GM21576 (cell line): ENCODE data around the gene AKR1C3.
"Not testable (repeated sequence)": the region's sequence is repeated elsewhere in the genome, so short reads cannot be mapped to it uniquely, and the experiment has no call there.

ENCODE experiments used
- ATAC-seq: cut with Tn5 transposase; IDR thresholded peaks from one replicate; pipeline ENCODE4 v1.9.1; 2021; ENCODE audit warnings: mild to moderate bottlenecking, moderate library complexity; ENCODE audit not compliant: unreplicated experiment

The AKR1C3 gene

GRCh38 chr10:5094265-5095205, at the start of gene AKR1C3:
AKR1C3 (plus strand) TSS chr10:5094414; CDS start chr10:5094445, 31 bp downstream.
- ATAC-seq = no peak

- no peak for ATAC-seq
Measured at GRCh38 chr10:5045095-5045494, 49.1 kb upstream of the AKR1C3 start.

GRCh38 chr10:5046410-5046809, 47.8 kb upstream of the AKR1C3 start:
- ATAC-seq = no peak

GRCh38 chr10:5047055-5047454, 47.2 kb upstream of the AKR1C3 start:
- ATAC-seq = not testable (repeated sequence)

GRCh38 chr10:5047912-5048628, 46.1 kb upstream of the AKR1C3 start:
- ATAC-seq = no peak

- ATAC-seq = not testable (repeated sequence)
Measured at GRCh38 chr10:5052951-5053500, 41.2 kb upstream of the AKR1C3 start.

GRCh38 chr10:5054831-5055230, 39.4 kb upstream of the AKR1C3 start:
- ATAC-seq = not testable (repeated sequence)

GRCh38 chr10:5059267-5059666, 34.9 kb upstream of the AKR1C3 start:
- not testable (repeated sequence) for ATAC-seq

GRCh38 chr10:5060791-5061190, 33.4 kb upstream of the AKR1C3 start:
- not testable (repeated sequence) for ATAC-seq

GRCh38 chr10:5064656-5065055, 29.6 kb upstream of the AKR1C3 start:
- ATAC-seq = no peak

- no peak for ATAC-seq
Measured at GRCh38 chr10:5068274-5068984, 25.8 kb upstream of the AKR1C3 start.

- ATAC-seq = no peak
Measured at GRCh38 chr10:5070648-5071410, 23.4 kb upstream of the AKR1C3 start.

- ATAC-seq = no peak
Measured at GRCh38 chr10:5071411-5072198, 22.6 kb upstream of the AKR1C3 start.

- no peak for ATAC-seq
Measured at GRCh38 chr10:5073659-5074058, 20.6 kb upstream of the AKR1C3 start.

GRCh38 chr10:5076615-5077014, 17.6 kb upstream of the AKR1C3 start:
- no peak for ATAC-seq

GRCh38 chr10:5078547-5079180, 15.6 kb upstream of the AKR1C3 start:
- ATAC-seq = no peak

- no peak for ATAC-seq
Measured at GRCh38 chr10:5079306-5079830, 14.8 kb upstream of the AKR1C3 start.

- ATAC-seq = no peak
Measured at GRCh38 chr10:5079836-5080235, 14.4 kb upstream of the AKR1C3 start.

- ATAC-seq = no peak
Measured at GRCh38 chr10:5081091-5081490, 13.1 kb upstream of the AKR1C3 start.
